DOHH2 (cell line): ENCODE measurements around the gene CLECL1.

Experiments used
- H3F3A ChIP-seq: fragments of 200-600 bp; sonication (generic), shearing (Covaris generic); 2 replicates; pipeline ENCODE4 v1.6.0; 2016; ENCODE audit warnings: antibody characterized with exemption, mild to moderate bottlenecking; ENCODE audit not compliant: control insufficient read depth, insufficient read depth
- H3K27ac ChIP-seq: fragments of 200-600 bp; sonication (generic); 2 replicates; pipeline ENCODE4 v1.5.1; 2014; ENCODE audit warnings: low read depth, mild to moderate bottlenecking, low read length, moderate library complexity
- H3K27me3 ChIP-seq: fragments of 200-600 bp; sonication (generic); 2 replicates; pipeline ENCODE4 v1.6.1; 2014; ENCODE audit warnings: mild to moderate bottlenecking, low read length, mixed read lengths; ENCODE audit not compliant: control insufficient read depth
- H3K36me3 ChIP-seq: fragments of 200-600 bp; sonication (generic); 2 replicates; pipeline ENCODE4 v1.6.1; 2014; ENCODE audit warnings: mild to moderate bottlenecking, low read length, moderate library complexity, mixed read lengths; ENCODE audit not compliant: control insufficient read depth
- H3K4me1 ChIP-seq: fragments of 200-600 bp; sonication (generic); 2 replicates; pipeline ENCODE4 v1.6.1; 2014; ENCODE audit warnings: mild to moderate bottlenecking, low read length, mixed read lengths; ENCODE audit not compliant: control insufficient read depth
- H3K4me2 ChIP-seq: fragments of 200-600 bp; sonication (generic); 2 replicates; pipeline ENCODE4 v1.6.0; 2014; ENCODE audit warnings: mild to moderate bottlenecking, low read length, moderate library complexity
- H3K4me3 ChIP-seq: fragments of 200-600 bp; sonication (generic); 2 replicates; pipeline ENCODE4 v1.5.1; 2014; ENCODE audit warnings: mild to moderate bottlenecking, low read length, mixed read lengths
- H3K79me2 ChIP-seq: fragments of 200-600 bp; sonication (generic); 2 replicates; pipeline ENCODE4 v1.6.1; 2014; ENCODE audit warnings: mild to moderate bottlenecking, low read length, mixed read lengths; ENCODE audit not compliant: control insufficient read depth
- H3K9me2 ChIP-seq: fragments of 200-600 bp; sonication (generic); replicated peaks from 2 replicates; pipeline ENCODE4 v1.6.1; 2014; ENCODE audit warnings: mild to moderate bottlenecking, low read length, mixed read lengths; ENCODE audit not compliant: control insufficient read depth
- H3K9me3 ChIP-seq: fragments of 200-600 bp; sonication (generic); 2 replicates; pipeline ENCODE4 v1.6.1; 2014; ENCODE audit warnings: antibody characterized with exemption, low read length, mixed read lengths; ENCODE audit not compliant: control insufficient read depth, insufficient read depth
- H4K20me1 ChIP-seq: fragments of 200-600 bp; sonication (generic); 2 replicates; pipeline ENCODE4 v1.6.0; 2014; ENCODE audit warnings: low read depth, mild to moderate bottlenecking, antibody characterized with exemption, low read length, moderate library complexity; ENCODE audit not compliant: control insufficient read depth, insufficient read depth
- CTCF ChIP-seq: fragments of 200-600 bp; sonication (generic); IDR thresholded peaks from one replicate; pipeline ENCODE4 v1.5.1; 2014; ENCODE audit warnings: antibody characterized with exemption, mild to moderate bottlenecking, low read depth, low read length; ENCODE audit not compliant: poor library complexity, severe bottlenecking
- EZH2phosphoT487 ChIP-seq: fragments of 200-600 bp; sonication (generic); IDR thresholded peaks from 2 replicates; pipeline ENCODE4 v1.6.1; 2017; ENCODE audit warnings: borderline replicate concordance, mild to moderate bottlenecking, antibody characterized with exemption, low read length, moderate library complexity, mixed read lengths

CLECL1 gene

GRCh38 chr12:9751204-9752144 is 18.6 kb upstream of the CLECL1 start:
- H3K79me2 ChIP-seq: no peaks in the 10 kb centered on the region

GRCh38 chr12:9750276-9751203 is 17.6 kb upstream of the CLECL1 start:
- Histone ChIP-seq H3K9me2 (no peaks in the 10 kb centered on the region), H3K4me2 (peak overlapping the region; percentile 48), H4K20me1 (no peaks in the 10 kb centered on the region), H3K9me3 (no peaks in the 10 kb centered on the region), H3K27ac (no peak overlapping the region), H3K27me3 (peaks cover 37% of the 10 kb centered on the region), H3K4me3 (0 out of 2 replicates have a peak overlapping the region, but pooled peaks have one; percentile 30), H3F3A (peaks cover 13% of the 10 kb centered on the region; the same call in 1 of the 2 replicates), H3K79me2 (no peaks in the 10 kb centered on the region), H3K4me1 (peaks cover 4% of the 10 kb centered on the region), H3K36me3 (no peaks in the 10 kb centered on the region)
- TF ChIP-seq EZH2phosphoT487: no peak
- peak; percentile 73 for TF ChIP-seq CTCF

More at GRCh38 chr12:9751204-9752144, 18.6 kb upstream of the CLECL1 start:
- H3F3A ChIP-seq: peaks cover 9% of the 10 kb centered on the region; the same call in 1 of the 2 replicates
- H3K36me3 ChIP-seq: no peaks in the 10 kb centered on the region
- no peaks in the 10 kb centered on the region for H3K9me2 ChIP-seq
- H3K9me3 ChIP-seq: no peaks in the 10 kb centered on the region
- no peak overlapping the region for H3K27ac ChIP-seq
- H3K4me2 ChIP-seq: no peak overlapping the region
- H3K27me3 ChIP-seq: peaks cover 43% of the 10 kb centered on the region
- peaks cover 4% of the 10 kb centered on the region for H3K4me1 ChIP-seq
- no peak for TF ChIP-seq CTCF
- TF ChIP-seq EZH2phosphoT487: no peak
- H4K20me1 ChIP-seq: no peaks in the 10 kb centered on the region
- H3K4me3 ChIP-seq: no peak overlapping the region

- Histone ChIP-seq H3K27ac (no peak overlapping the region), H3K9me3 (no peaks in the 10 kb centered on the region), H3F3A (peaks cover 13% of the 10 kb centered on the region; the same call in 1 of the 2 replicates), H3K27me3 (peaks cover 34% of the 10 kb centered on the region), H4K20me1 (no peaks in the 10 kb centered on the region), H3K36me3 (no peaks in the 10 kb centered on the region), H3K9me2 (no peaks in the 10 kb centered on the region), H3K4me2 (no peak overlapping the region), H3K4me1 (peaks cover 12% of the 10 kb centered on the region), H3K4me3 (no peak overlapping the region), H3K79me2 (no peaks in the 10 kb centered on the region)
- no peak for TF ChIP-seq CTCF
- TF ChIP-seq EZH2phosphoT487: no peak
Measured at GRCh38 chr12:9749640-9750039, 16.7 kb upstream of the CLECL1 start.
